HCT116 (cell line): Measurements from ENCODE around the gene SULT2B1.

Experiments
- ATF3 ChIP-seq: IDR thresholded peaks from 2 replicates; pipeline ENCODE4 v1.6.1; 2012
- CEBPB ChIP-seq: IDR thresholded peaks from 2 replicates; pipeline ENCODE4 v1.6.1; 2012; ENCODE audit warnings: low read depth
- ELF1 ChIP-seq: IDR thresholded peaks from 2 replicates; pipeline ENCODE4 v1.6.1; 2012; ENCODE audit warnings: low read depth, borderline replicate concordance
- EZH2 ChIP-seq: fragments of 200-600 bp; sonication (generic); IDR thresholded peaks from 2 replicates; pipeline ENCODE4 v1.6.1; 2017; ENCODE audit warnings: antibody characterized with exemption, mixed run types
- EZH2phosphoT487 ChIP-seq: fragments of 200-600 bp; IDR thresholded peaks from 2 replicates; pipeline ENCODE4 v1.6.1; 2018; ENCODE audit warnings: antibody characterized with exemption, borderline replicate concordance
- FOSL1 ChIP-seq: IDR thresholded peaks from 2 replicates; pipeline ENCODE4 v1.6.1; 2012; ENCODE audit warnings: low read depth
- POLR2A ChIP-seq: IDR thresholded peaks from 2 replicates; pipeline ENCODE4 v1.7.0; 2011; ENCODE audit warnings: borderline replicate concordance; ENCODE audit not compliant: insufficient read depth, insufficient read length; ENCODE audit errors: extremely low read depth
- POLR2AphosphoS5 ChIP-seq: IDR thresholded peaks from 2 replicates; pipeline ENCODE4 v1.6.1; 2011; ENCODE audit warnings: mild to moderate bottlenecking, low read depth, low read length, moderate library complexity
- RAD21 ChIP-seq: IDR thresholded peaks from 2 replicates; pipeline ENCODE4 v1.6.1; 2012; ENCODE audit warnings: low read depth, mild to moderate bottlenecking
- SIN3A ChIP-seq: IDR thresholded peaks from 2 replicates; pipeline ENCODE4 v1.6.1; 2012; ENCODE audit warnings: low read depth
- ZFX ChIP-seq: fragments of 450-650 bp; IDR thresholded peaks from 2 replicates; pipeline ENCODE4 v1.6.1; 2017
- TF ChIP-seq, protein P1 (sequence below), 3 experiments: fragments of 200-600 bp in 1 of 3; sonication (generic) in 1 of 3; IDR thresholded peaks in 2 of 3; conservative IDR thresholded peaks in 1 of 3; 2 replicates each; pipeline ENCODE4 v1.5.1; 2012 to 2017; ENCODE audit warnings: low read depth in 2 of 3, low read length in 2 of 3, antibody characterized with exemption in 1 of 3, borderline replicate concordance in 1 of 3, control low read depth in 1 of 3, mild to moderate bottlenecking in 1 of 3, mixed read lengths in 1 of 3, mixed run types in 1 of 3, moderate library complexity in 1 of 3; ENCODE audit not compliant: insufficient read depth in 1 of 3
- TF ChIP-seq, protein P2 (sequence below): IDR thresholded peaks from 2 replicates; pipeline ENCODE4 v1.6.1; 2011; ENCODE audit warnings: mild to moderate bottlenecking, low read length, moderate library complexity; ENCODE audit not compliant: insufficient replicate concordance; ENCODE audit errors: extremely low read depth

DNA sequence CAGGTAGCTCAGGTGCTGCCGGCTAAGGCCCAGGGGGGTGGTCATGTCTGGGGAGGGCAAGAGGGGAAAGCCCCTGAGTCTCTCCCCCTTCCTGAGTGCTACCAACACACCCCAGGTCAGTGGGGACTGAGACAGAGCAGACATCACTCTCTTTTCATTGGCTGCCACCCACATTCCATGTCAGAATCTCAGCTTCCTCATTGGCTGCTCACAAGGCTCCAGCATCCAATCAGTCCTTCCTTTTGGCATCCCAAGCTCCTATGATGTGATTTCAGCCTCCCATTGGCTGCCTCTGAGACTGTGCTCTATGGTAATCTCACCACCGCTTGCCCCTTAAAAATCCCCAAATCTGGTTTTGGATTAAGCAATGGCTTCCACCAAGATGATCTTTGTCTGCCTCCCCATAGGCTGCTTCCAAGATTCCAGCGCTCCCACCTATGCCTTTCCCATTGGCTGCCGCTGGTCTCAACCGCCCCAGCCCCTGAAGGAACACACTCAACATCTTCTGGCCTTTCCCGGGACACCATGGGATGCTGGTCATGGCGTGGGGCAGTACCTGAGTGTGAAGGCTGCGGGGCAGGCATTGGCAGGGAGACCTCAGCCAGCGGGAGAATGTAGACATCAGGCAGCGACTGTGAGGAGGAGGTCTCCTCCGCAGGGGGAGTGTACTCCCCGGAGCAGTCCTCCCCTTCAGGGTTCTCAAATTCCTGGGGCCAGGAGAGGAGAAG is 42.3 kb upstream of the SULT2B1 start:
- TF ChIP-seq, protein P1, sequence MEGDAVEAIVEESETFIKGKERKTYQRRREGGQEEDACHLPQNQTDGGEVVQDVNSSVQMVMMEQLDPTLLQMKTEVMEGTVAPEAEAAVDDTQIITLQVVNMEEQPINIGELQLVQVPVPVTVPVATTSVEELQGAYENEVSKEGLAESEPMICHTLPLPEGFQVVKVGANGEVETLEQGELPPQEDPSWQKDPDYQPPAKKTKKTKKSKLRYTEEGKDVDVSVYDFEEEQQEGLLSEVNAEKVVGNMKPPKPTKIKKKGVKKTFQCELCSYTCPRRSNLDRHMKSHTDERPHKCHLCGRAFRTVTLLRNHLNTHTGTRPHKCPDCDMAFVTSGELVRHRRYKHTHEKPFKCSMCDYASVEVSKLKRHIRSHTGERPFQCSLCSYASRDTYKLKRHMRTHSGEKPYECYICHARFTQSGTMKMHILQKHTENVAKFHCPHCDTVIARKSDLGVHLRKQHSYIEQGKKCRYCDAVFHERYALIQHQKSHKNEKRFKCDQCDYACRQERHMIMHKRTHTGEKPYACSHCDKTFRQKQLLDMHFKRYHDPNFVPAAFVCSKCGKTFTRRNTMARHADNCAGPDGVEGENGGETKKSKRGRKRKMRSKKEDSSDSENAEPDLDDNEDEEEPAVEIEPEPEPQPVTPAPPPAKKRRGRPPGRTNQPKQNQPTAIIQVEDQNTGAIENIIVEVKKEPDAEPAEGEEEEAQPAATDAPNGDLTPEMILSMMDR (IDR thresholded peaks at IDR 0.05 in 2 of 3, conservative IDR thresholded peaks at IDR 0.05 in 1 of 3; ENCODE audit: borderline replicate concordance in 1 of 3, insufficient read depth in 1 of 3, low read depth in 2 of 3, low read length in 2 of 3) = no peak
- TF ChIP-seq EZH2 = no peak
- TF ChIP-seq POLR2AphosphoS5 = no peak
- TF ChIP-seq POLR2A = no peak
- no peak for TF ChIP-seq CEBPB
- no peak for TF ChIP-seq ZFX
- no peak for TF ChIP-seq RAD21
- TF ChIP-seq, protein P2, sequence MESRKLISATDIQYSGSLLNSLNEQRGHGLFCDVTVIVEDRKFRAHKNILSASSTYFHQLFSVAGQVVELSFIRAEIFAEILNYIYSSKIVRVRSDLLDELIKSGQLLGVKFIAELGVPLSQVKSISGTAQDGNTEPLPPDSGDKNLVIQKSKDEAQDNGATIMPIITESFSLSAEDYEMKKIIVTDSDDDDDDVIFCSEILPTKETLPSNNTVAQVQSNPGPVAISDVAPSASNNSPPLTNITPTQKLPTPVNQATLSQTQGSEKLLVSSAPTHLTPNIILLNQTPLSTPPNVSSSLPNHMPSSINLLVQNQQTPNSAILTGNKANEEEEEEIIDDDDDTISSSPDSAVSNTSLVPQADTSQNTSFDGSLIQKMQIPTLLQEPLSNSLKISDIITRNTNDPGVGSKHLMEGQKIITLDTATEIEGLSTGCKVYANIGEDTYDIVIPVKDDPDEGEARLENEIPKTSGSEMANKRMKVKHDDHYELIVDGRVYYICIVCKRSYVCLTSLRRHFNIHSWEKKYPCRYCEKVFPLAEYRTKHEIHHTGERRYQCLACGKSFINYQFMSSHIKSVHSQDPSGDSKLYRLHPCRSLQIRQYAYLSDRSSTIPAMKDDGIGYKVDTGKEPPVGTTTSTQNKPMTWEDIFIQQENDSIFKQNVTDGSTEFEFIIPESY = no peak
- no peak for TF ChIP-seq FOSL1
- TF ChIP-seq EZH2phosphoT487 = no peak
- TF ChIP-seq ATF3 = no peak
- TF ChIP-seq ELF1 = no peak
- no peak for TF ChIP-seq SIN3A
